ENCODE data around the gene LYRM7. TPM values are rescaled to one million over a fixed set of nuclear protein-coding genes. Genes with fewer than 3 reads are reported as not detected.

The LYRM7 gene
- total RNA-seq, 2 experiments from 2014 or later: 11.0 to 12.0 TPM

GRCh38 chr5:131160134-131160533, 10.6 kb upstream of the LYRM7 start:
- H3K9me3 Mint-ChIP-seq: peaks cover 4% of the 10 kb centered on the region
- peaks cover 54% of the 10 kb centered on the region for H3K4me1 Mint-ChIP-seq
- H3K4me3 Mint-ChIP-seq: no peak overlapping the region
- CTCF ChIA-PET: interaction anchor here (1.1 kb wide), 1 partner anchor 155 kb away, joined by 3 read pairs; no protein-coding TSS in a partner anchor
- DNase-seq: no peak
- peak overlapping the region; percentile 27 for H3K27ac Mint-ChIP-seq
- no peaks in the 10 kb centered on the region for H3K27me3 Mint-ChIP-seq
- H3K36me3 Mint-ChIP-seq (ENCODE audit: low read depth): peaks cover 85% of the 10 kb centered on the region
- POLR2A ChIA-PET: no interaction called here

GRCh38 chr5:131163276-131164119, 7.2 kb upstream of the LYRM7 start:
- peaks cover 63% of the 10 kb centered on the region for H3K4me1 Mint-ChIP-seq
- DNase-seq: no peak

GRCh38 chr5:131164191-131165118, 6.3 kb upstream of the LYRM7 start:
- Mint-ChIP-seq H3K36me3 (ENCODE audit: low read depth) (peaks cover 48% of the 10 kb centered on the region), H3K27ac (peak overlapping the region; percentile 99), H3K4me1 (peaks cover 60% of the 10 kb centered on the region), H3K4me3 (peak overlapping the region; percentile 95), H3K9me3 (no peaks in the 10 kb centered on the region), H3K27me3 (no peaks in the 10 kb centered on the region)
- ChIA-PET CTCF (interaction anchor here (0.7 to 1.2 kb wide), 3 partner anchors 95 to 198 kb away, joined by 3 read pairs; no protein-coding TSS in a partner anchor), POLR2A (interaction anchor here (1.6 kb wide), 1 partner anchor 125 kb away, joined by 5 read pairs; no protein-coding TSS in a partner anchor)
- peak; percentile 74 for DNase-seq

More at GRCh38 chr5:131163276-131164119, 7.2 kb upstream of the LYRM7 start:
- CTCF ChIA-PET: interaction anchor here (0.5 to 1.5 kb wide), 3 partner anchors 100 to 132 kb away, joined by 3 to 5 read pairs (median 3); partner anchors contain the start of gene CDC42SE2
- H3K27me3 Mint-ChIP-seq: no peaks in the 10 kb centered on the region
- peak overlapping the region; percentile 97 for H3K27ac Mint-ChIP-seq
- H3K9me3 Mint-ChIP-seq: no peaks in the 10 kb centered on the region
- H3K36me3 Mint-ChIP-seq (ENCODE audit: low read depth): peaks cover 57% of the 10 kb centered on the region
- peak overlapping the region; percentile 94 for H3K4me3 Mint-ChIP-seq
- POLR2A ChIA-PET: interaction anchor here (0.6 to 1.6 kb wide), 3 partner anchors 35 to 126 kb away, joined by 4 to 5 read pairs (median 4); no protein-coding TSS in a partner anchor

- no peaks in the 10 kb centered on the region for H3K27me3 Mint-ChIP-seq
- peak; percentile 94 for DNase-seq
- ChIA-PET CTCF (interaction anchor here (0.7 to 1.0 kb wide), 3 partner anchors 94 to 198 kb away, joined by 3 read pairs; no protein-coding TSS in a partner anchor), POLR2A (no interaction called here)
- peaks cover 62% of the 10 kb centered on the region for H3K4me1 Mint-ChIP-seq
- H3K9me3 Mint-ChIP-seq: no peaks in the 10 kb centered on the region
- H3K36me3 Mint-ChIP-seq (ENCODE audit: low read depth): peaks cover 40% of the 10 kb centered on the region
- peak within 1 kb of the TSS; percentile 95 for H3K4me3 Mint-ChIP-seq
- H3K27ac Mint-ChIP-seq: peak within 1 kb of the TSS; percentile 99
These were observed 5.5 kb upstream of the LYRM7 start, which contains the start of gene HINT1 for GRCh38 chr5:131165119-131165727. HINT1 (minus strand) TSS chr5:131165256; CDS start chr5:131165205, 51 bp downstream.

GRCh38 chr5:131167615-131168014, 3.1 kb upstream of the LYRM7 start:
- H3K36me3 Mint-ChIP-seq (ENCODE audit: low read depth): peaks cover 18% of the 10 kb centered on the region
- no peaks in the 10 kb centered on the region for H3K27me3 Mint-ChIP-seq
- POLR2A ChIA-PET: no interaction called here
- H3K4me3 Mint-ChIP-seq: no peak overlapping the region
- H3K9me3 Mint-ChIP-seq: no peaks in the 10 kb centered on the region
- DNase-seq: no peak
- CTCF ChIA-PET: interaction anchor here (1.3 kb wide), 1 partner anchor 96 kb away, joined by 3 read pairs; the partner anchor contains the start of gene CDC42SE2
- H3K27ac Mint-ChIP-seq: peak overlapping the region; percentile 67
- peaks cover 56% of the 10 kb centered on the region for H3K4me1 Mint-ChIP-seq

GRCh38 chr5:131169810-131170539, 769 bp upstream of the LYRM7 start:
- no peak for DNase-seq
- no peaks in the 10 kb centered on the region for H3K9me3 Mint-ChIP-seq
- H3K27me3 Mint-ChIP-seq: no peaks in the 10 kb centered on the region
- H3K27ac Mint-ChIP-seq: peak overlapping the region; percentile 95
- H3K4me3 Mint-ChIP-seq: peak overlapping the region; percentile 95
- ChIA-PET POLR2A (no interaction called here), CTCF (interaction anchor here (1.1 kb wide), 1 partner anchor 116 kb away, joined by 3 read pairs; no protein-coding TSS in a partner anchor)
- peaks cover 58% of the 10 kb centered on the region for H3K4me1 Mint-ChIP-seq
- peaks cover 2% of the 10 kb centered on the region for H3K36me3 Mint-ChIP-seq (ENCODE audit: low read depth)

GRCh38 chr5:131171276-131171810, 599 bp downstream of the LYRM7 start:
- ChIA-PET POLR2A (interaction anchor here (0.5 to 0.9 kb wide), 2 partner anchors 93 to 96 kb away, joined by 3 read pairs; partner anchors contain the start of gene CDC42SE2), CTCF (interaction anchor here (0.9 to 1.1 kb wide), 2 partner anchors 28 to 114 kb away, joined by 3 read pairs; no protein-coding TSS in a partner anchor)
- Mint-ChIP-seq H3K4me1 (peaks cover 51% of the 10 kb centered on the region), H3K36me3 (ENCODE audit: low read depth) (peaks cover 2% of the 10 kb centered on the region), H3K27me3 (no peaks in the 10 kb centered on the region), H3K9me3 (peaks cover 2% of the 10 kb centered on the region), H3K4me3 (peak overlapping the region; percentile 95), H3K27ac (peak overlapping the region; percentile 95)
- peak; percentile 27 for DNase-seq

- Mint-ChIP-seq H3K27me3 (no peaks in the 10 kb centered on the region), H3K36me3 (ENCODE audit: low read depth) (peaks cover 18% of the 10 kb centered on the region), H3K4me1 (peaks cover 18% of the 10 kb centered on the region), H3K27ac (no peak overlapping the region), H3K9me3 (peaks cover 2% of the 10 kb centered on the region), H3K4me3 (no peak overlapping the region)
- no peak for DNase-seq
- POLR2A ChIA-PET: no interaction called here
- CTCF ChIA-PET: interaction anchor here (0.8 kb wide), 1 partner anchor 225 kb away, joined by 3 read pairs; no protein-coding TSS in a partner anchor
These were observed 9.7 kb downstream of the LYRM7 start for GRCh38 chr5:131180407-131180806.

- Mint-ChIP-seq H3K4me3 (no peak overlapping the region), H3K9me3 (no peaks in the 10 kb centered on the region), H3K4me1 (peaks cover 13% of the 10 kb centered on the region), H3K27me3 (no peaks in the 10 kb centered on the region), H3K27ac (no peak overlapping the region), H3K36me3 (ENCODE audit: low read depth) (peaks cover 14% of the 10 kb centered on the region)
- DNase-seq: no peak
- ChIA-PET CTCF (interaction anchor here (1.6 kb wide), 1 partner anchor 53 kb away, joined by 3 read pairs; no protein-coding TSS in a partner anchor), POLR2A (no interaction called here)
These were observed 12.1 kb downstream of the LYRM7 start for GRCh38 chr5:131182839-131183238.

- no peak for DNase-seq
- Mint-ChIP-seq H3K27ac (no peak overlapping the region), H3K9me3 (no peaks in the 10 kb centered on the region), H3K36me3 (ENCODE audit: low read depth) (peaks cover 21% of the 10 kb centered on the region), H3K4me3 (no peak overlapping the region), H3K27me3 (no peaks in the 10 kb centered on the region), H3K4me1 (peaks cover 7% of the 10 kb centered on the region)
- ChIA-PET POLR2A (no interaction called here), CTCF (interaction anchor here (1.0 to 2.0 kb wide), 2 partner anchors 9 to 10 kb away, joined by 4 to 5 read pairs; no protein-coding TSS in a partner anchor)
These were observed 14.9 kb downstream of the LYRM7 start for GRCh38 chr5:131185523-131186104.

Data from activated CD4-positive, alpha-beta T cell treated with anti-CD3 and anti-CD28 coated beads, Interleukin-2, amount 10 ng/mL, durations not matched to agents 7 days and 5 days (primary cell).